HUES6 (cell line): ENCODE data around the gene AP3D1.

Experiments used
- H3K27ac ChIP-seq: 2 replicates; pipeline ENCODE4 v1.7.0; 2013; ENCODE audit warnings: low read depth, mild to moderate bottlenecking, low read length, inconsistent platforms
- H3K27me3 ChIP-seq: 2 replicates; pipeline ENCODE4 v1.6.1; 2013; ENCODE audit warnings: low read length; ENCODE audit not compliant: control insufficient read depth, insufficient read depth
- H3K36me3 ChIP-seq: 2 replicates; pipeline ENCODE4 v1.6.1; 2013; ENCODE audit warnings: low read length; ENCODE audit not compliant: control insufficient read depth, insufficient read depth
- H3K4me1 ChIP-seq: 2 replicates; pipeline ENCODE4 v1.6.1; 2013; ENCODE audit warnings: low read length; ENCODE audit not compliant: control insufficient read depth, insufficient read depth
- H3K4me3 ChIP-seq: 2 replicates; pipeline ENCODE4 v1.5.1; 2013; ENCODE audit warnings: low read depth, low read length
- H3K9ac ChIP-seq: one replicate; pipeline ENCODE4 v1.6.1; 2013; ENCODE audit warnings: mild to moderate bottlenecking, low read length
- H3K9me3 ChIP-seq: 2 replicates; pipeline ENCODE4 v1.6.1; 2013; ENCODE audit warnings: low read depth, low read length; ENCODE audit not compliant: control insufficient read depth, insufficient read depth

Gene AP3D1

DNA sequence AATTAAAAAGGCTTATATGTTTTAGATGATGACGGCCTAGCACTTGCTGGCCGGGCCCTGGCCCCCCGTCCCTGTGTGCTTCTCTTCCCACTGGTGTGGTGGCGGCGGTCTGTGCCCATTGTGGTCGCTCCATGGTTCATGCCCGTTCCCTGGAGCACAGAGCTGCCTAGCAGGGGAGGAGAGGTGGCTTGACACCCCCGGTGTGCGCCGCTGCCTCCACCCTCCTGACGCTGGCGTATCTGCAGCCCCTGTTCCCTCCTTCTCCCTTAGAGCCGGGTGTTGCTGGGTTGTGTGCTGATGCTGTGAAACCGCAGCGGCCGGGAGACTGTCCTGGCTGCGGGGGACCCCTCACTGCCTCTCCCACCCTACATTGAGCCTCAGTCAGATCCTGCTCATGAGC is 41.5 kb upstream of the AP3D1 start:
- Histone ChIP-seq H3K4me3 (no peak overlapping the region), H3K9me3 (no peaks in the 10 kb centered on the region), H3K4me1 (no peaks in the 10 kb centered on the region), H3K27ac (no peak overlapping the region), H3K36me3 (peaks cover 84% of the 10 kb centered on the region), H3K27me3 (no peaks in the 10 kb centered on the region), H3K9ac (no peak overlapping the region)

DNA sequence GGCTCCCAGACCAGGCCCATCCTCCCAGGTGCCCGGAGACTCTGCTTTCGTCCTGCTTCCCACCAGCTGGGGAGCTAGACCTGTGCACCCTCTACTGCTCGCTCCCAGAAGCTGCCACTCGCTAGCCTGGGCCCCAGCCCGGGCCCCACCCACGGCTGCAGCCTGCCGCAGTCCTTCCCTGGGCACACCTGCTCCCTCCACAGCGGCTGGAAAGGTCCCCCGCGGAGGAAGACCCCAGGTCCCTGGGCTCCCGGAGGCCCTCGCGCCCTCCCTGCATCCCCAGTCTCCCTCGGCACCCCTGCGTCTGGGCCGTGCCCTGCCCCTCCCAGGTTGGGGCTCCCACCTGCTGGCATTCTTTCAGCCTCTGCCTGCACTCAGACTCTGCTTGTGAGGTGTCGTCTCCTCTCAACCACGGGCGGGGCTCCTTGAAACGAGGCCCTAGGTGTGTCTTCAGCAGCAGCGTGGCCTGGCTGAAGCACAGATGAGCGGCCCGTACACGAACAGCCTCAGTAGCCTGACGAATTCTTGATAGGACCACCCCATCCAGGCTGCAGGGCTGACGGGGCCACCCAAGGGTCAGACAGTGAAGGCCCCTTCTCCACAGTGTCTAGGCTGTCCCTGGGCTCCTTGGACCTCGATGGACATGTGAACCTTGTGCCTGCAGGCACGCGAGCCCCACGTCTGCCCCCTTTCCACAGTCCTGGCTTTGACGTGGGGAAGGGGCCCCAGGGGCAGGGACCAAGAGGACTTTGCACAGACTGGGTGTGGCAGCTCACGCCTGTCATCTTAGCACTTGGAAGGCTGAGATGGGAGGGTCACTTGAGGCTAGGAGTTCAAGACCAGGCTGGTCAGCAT is 40.3 kb upstream of the AP3D1 start:
- Histone ChIP-seq H3K27me3 (no peaks in the 10 kb centered on the region), H3K4me3 (no peak overlapping the region), H3K9me3 (no peaks in the 10 kb centered on the region), H3K9ac (no peak overlapping the region), H3K27ac (no peak overlapping the region), H3K4me1 (no peaks in the 10 kb centered on the region; the same call in 1 of the 2 replicates), H3K36me3 (peaks cover 82% of the 10 kb centered on the region)

DNA sequence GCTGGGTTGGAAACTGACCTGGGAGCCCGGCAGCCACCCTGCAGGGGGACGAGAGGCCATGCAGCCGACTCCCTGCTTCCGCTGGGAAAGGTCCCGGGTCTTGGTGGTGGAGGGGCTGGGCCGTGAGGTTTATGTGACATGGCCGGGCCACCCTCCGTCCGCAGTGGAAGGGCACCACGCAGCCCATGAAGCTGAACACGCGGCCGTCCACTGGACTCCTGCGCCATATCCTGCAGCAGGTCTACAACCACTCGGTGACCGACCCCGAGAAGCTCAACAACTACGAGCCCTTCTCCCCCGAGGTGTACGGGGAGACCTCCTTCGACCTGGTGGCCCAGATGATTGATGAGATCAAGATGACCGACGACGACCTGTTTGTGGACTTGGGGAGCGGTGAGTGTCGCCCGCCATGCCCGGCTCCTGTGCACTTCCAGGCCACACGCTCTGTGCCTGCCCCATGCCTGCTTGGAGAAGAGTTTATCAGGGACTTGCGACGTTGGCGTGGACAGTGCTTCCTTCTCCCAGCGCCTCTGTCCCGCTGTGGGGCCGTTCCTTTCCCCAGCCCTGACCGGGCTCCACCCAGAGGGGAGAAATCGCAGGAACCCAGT is 39.6 kb upstream of the AP3D1 start:
- no peak overlapping the region for H3K4me3 ChIP-seq
- H3K27me3 ChIP-seq = no peaks in the 10 kb centered on the region
- H3K27ac ChIP-seq = no peak overlapping the region
- peaks cover 6% of the 10 kb centered on the region; the same call in 1 of the 2 replicates for H3K4me1 ChIP-seq
- H3K36me3 ChIP-seq = peaks cover 85% of the 10 kb centered on the region
- H3K9me3 ChIP-seq = no peaks in the 10 kb centered on the region
- H3K9ac ChIP-seq = no peak overlapping the region

DNA sequence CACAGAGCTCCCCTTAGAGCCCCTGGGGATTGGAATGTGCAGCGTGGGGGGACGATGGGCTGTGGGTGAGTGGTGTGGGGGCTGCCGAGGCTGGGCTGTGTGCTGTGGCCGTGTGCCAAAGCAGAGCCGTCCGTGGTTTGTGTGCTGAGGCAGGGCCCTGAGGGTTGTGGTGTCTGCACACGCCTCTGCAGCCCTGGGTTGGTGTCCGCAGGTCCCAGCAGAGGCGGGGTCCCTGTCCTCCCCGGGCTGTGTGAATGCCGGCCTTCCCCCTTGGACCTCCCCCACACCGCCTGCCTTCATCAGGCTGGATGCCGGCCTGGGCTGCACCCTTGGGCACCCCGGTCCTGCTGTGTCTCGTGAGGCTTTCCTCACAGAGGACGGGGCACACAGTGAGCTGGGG is 38.5 kb upstream of the AP3D1 start:
- Histone ChIP-seq H3K4me1 (peaks cover 9% of the 10 kb centered on the region; the same call in 1 of the 2 replicates), H3K9ac (no peak overlapping the region), H3K9me3 (no peaks in the 10 kb centered on the region), H3K27ac (no peak overlapping the region), H3K36me3 (peaks cover 74% of the 10 kb centered on the region), H3K27me3 (no peaks in the 10 kb centered on the region), H3K4me3 (no peak overlapping the region)

DNA sequence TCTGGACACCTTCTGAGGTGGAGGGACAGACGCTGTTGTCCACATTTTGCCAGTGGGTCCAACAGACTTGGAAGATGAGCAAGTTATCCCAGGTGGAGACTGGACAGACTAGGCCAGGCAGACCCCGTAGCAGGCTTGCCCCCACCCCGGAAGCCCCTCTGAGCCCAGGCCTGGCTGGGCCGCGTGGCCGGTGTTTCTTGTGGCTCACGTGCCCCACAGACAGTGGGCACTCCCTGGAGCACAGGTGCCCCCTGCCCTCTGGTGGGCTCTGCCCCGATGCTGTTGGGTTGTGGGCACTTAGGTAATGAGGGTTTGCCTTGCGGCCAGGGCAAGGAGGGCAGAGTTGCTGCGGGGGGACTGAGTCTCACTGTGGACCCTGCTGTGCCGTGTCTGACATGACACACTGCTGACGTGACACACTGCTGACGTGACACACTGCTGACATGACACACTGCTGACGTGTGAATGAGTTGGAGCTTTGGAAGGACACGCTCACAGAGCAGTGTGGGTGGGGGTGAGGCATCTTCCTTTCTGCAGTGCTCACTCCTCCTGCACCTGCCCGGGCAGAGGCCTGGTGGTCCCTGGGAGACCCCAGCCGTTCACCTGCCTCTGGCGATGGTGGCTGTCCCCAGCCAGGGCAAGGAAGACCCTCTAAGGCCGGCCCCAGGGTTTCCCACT is 37.5 kb upstream of the AP3D1 start:
- Histone ChIP-seq H3K4me3 (no peak overlapping the region), H3K27me3 (no peaks in the 10 kb centered on the region), H3K9me3 (no peaks in the 10 kb centered on the region), H3K4me1 (peaks cover 9% of the 10 kb centered on the region; the same call in 1 of the 2 replicates), H3K9ac (peak overlapping the region; percentile 7), H3K27ac (peak overlapping the region; percentile 45; the same call in 1 of the 2 replicates), H3K36me3 (peaks cover 73% of the 10 kb centered on the region)

DNA sequence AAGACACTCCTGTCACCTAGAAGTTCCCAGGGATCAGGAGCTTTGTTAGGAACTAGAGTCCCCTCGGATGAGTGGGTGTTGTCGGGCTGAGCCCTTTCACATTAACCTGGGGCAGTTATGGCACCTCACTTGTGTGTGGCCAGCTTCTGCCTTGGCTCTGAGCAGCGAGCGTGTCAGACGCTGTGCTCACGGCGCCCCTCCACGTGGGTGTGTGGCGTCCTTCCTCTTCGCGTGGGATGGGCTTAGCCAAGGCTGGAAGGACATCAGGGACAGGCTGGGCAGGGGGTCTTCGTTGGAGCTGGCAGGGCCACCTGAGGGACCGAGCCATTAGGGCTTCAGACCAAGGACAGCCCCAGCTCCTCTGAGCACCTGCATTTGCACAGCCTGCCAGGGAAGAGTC is 35.8 kb upstream of the AP3D1 start:
- Histone ChIP-seq H3K9me3 (no peaks in the 10 kb centered on the region), H3K9ac (no peak overlapping the region), H3K36me3 (peaks cover 65% of the 10 kb centered on the region), H3K27ac (no peak overlapping the region), H3K4me1 (peaks cover 9% of the 10 kb centered on the region; the same call in 1 of the 2 replicates), H3K4me3 (no peak overlapping the region), H3K27me3 (no peaks in the 10 kb centered on the region)

DNA sequence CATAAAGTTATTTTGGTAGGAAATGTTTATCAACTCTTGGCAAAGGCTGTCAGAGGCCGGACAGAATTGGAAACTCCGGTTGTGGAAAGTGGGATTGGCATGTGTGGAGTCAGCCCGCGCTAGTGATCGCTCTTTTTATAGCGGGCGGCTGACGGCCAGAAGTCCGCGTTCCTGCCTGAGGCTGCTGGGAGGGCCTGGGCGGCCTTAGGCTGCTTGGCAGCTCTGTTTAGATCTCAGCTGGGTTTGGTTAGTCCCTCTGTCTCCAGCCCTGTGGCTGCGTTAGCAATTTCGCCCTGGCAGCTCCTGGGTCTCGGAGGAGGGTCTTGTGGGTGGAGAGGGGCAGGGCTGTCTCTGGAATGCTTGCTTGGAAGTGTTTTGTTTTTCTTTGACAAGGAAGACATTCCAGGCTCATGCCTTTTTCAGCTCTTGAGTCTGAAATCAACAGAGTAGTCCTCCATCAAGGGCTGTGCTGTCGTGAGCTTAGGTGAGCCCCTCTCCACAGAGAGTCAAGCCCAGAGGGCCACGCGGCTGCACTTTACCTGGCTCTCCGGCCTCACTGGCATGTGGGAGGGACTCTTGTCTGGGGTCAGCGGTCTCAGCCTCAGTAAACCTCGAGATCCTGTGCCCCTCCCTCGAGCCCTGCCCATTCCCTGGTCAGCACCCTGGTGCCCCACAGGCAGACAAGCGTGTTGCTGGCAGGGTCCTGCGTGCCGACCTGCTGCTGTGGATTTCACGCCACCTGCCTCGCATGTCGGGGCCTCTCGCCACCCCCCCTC is 34.9 kb upstream of the AP3D1 start:
- peaks cover 58% of the 10 kb centered on the region for H3K36me3 ChIP-seq
- no peaks in the 10 kb centered on the region for H3K27me3 ChIP-seq
- no peaks in the 10 kb centered on the region for H3K9me3 ChIP-seq
- H3K4me1 ChIP-seq = peaks cover 9% of the 10 kb centered on the region; the same call in 1 of the 2 replicates
- no peak overlapping the region for H3K4me3 ChIP-seq
- no peak overlapping the region for H3K27ac ChIP-seq
- H3K9ac ChIP-seq = peak overlapping the region; percentile 9

DNA sequence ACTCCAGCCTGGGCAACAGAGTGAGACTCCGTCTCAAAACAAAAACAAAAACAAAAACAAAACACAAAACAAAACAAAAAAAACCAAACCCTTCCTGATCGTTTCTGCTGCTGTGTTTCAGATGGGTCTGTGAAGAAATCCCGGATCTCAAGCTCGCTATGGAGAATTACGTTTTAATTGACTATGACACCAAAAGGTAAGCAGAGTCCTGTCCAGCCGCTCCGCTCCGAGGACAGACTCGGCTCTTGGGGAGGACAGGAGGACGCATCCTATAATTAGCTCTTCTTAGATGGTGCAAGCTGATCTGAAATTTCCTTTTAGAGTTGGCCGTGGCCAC is 34.3 kb upstream of the AP3D1 start:
- no peak overlapping the region for H3K27ac ChIP-seq
- no peaks in the 10 kb centered on the region for H3K27me3 ChIP-seq
- peaks cover 9% of the 10 kb centered on the region; the same call in 1 of the 2 replicates for H3K4me1 ChIP-seq
- no peak overlapping the region for H3K9ac ChIP-seq
- H3K4me3 ChIP-seq = no peak overlapping the region
- no peaks in the 10 kb centered on the region for H3K9me3 ChIP-seq
- H3K36me3 ChIP-seq = peaks cover 58% of the 10 kb centered on the region

DNA sequence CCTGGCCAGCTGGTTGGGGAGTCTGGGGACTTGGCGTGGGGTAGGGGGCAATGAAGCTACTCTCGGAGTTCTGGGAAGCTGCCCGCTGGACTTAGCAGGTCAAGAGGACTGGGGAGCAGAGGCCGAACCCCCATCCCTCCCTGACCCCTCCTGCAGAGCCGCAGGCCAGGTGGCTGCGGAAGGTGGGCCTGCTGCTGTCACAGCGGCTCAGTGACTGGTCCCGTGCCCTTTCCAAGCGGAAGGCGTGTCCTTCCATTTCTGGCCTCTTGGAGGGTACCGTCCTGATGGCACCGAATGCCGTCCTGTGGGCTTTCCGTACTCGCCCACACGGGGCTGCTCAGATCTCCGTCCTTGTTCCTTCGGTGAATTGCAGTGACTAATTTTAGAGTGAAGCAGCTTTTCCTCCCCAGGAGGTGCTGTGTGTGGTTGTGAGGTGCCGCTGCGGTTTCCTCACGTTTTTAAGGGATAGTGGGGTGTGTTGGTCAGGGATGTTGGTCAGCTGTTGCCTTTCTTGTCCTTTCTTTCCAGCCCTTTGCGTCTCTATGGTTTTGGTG is 33.1 kb upstream of the AP3D1 start:
- Histone ChIP-seq H3K36me3 (peaks cover 51% of the 10 kb centered on the region), H3K9ac (no peak overlapping the region), H3K27ac (no peak overlapping the region), H3K9me3 (no peaks in the 10 kb centered on the region), H3K4me3 (no peak overlapping the region), H3K4me1 (peaks cover 9% of the 10 kb centered on the region; the same call in 1 of the 2 replicates), H3K27me3 (no peaks in the 10 kb centered on the region)

DNA sequence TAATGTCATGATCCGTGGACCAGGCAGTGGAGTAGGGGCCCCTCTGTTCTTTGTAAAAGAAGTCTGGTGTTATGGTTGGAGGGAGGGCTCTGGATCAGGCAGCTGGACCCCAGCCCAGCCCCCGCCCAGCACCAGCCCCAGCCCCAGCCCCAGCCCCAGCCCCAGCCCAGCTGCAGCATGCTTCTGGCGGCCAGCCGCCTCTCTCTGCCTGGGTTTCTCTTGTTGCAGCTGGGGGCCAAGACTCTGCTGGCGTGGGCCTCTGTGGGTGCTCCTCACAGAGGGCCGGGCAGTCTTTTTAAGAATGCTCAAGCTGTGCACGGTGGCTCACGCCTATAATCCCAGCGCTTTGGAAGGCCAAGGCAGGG is 30.2 kb upstream of the AP3D1 start:
- Histone ChIP-seq H3K4me1 (peaks cover 9% of the 10 kb centered on the region; the same call in 1 of the 2 replicates), H3K36me3 (peaks cover 29% of the 10 kb centered on the region), H3K27me3 (no peaks in the 10 kb centered on the region), H3K9ac (no peak overlapping the region), H3K4me3 (no peak overlapping the region), H3K9me3 (no peaks in the 10 kb centered on the region), H3K27ac (no peak overlapping the region)
